Smooth muscle cell (in vitro differentiated cells): ENCODE measurements around the gene CX3CL1. TPM values are rescaled to one million over a fixed set of nuclear protein-coding genes. Genes with fewer than 3 reads are reported as not detected.
"Not testable (repeated sequence)": the region's sequence is repeated elsewhere in the genome, so short reads cannot be mapped to it uniquely, and the experiment has no call there.

Source experiments
- DNase-seq: peaks from one replicate; lab custom pipeline; 2025; ENCODE audit not compliant: unreplicated experiment; lab: John Stamatoyannopoulos, UW
- H2AFZ ChIP-seq: fragments of 200-600 bp; sonication (generic); 2 replicates; pipeline ENCODE4 v1.6.0; 2016; ENCODE audit warnings: antibody characterized with exemption, low read depth, mild to moderate bottlenecking
- H3F3A ChIP-seq: fragments of 200-600 bp; sonication (generic); 2 replicates; pipeline ENCODE4 v1.6.0; 2017; ENCODE audit warnings: antibody characterized with exemption, low read depth
- H3K27ac ChIP-seq: fragments of 200-600 bp; sonication (generic); 2 replicates; pipeline ENCODE4 v1.5.1; 2016; ENCODE audit warnings: low read depth, mild to moderate bottlenecking
- H3K27me3 ChIP-seq: fragments of 200-600 bp; sonication (generic); 2 replicates; pipeline ENCODE4 v1.6.1; 2016; ENCODE audit warnings: low read depth, mild to moderate bottlenecking
- H3K36me3 ChIP-seq: fragments of 200-600 bp; sonication (generic); 2 replicates; pipeline ENCODE4 v1.5.1; 2016; ENCODE audit warnings: low read depth
- H3K4me1 ChIP-seq: fragments of 200-600 bp; sonication (generic); 2 replicates; pipeline ENCODE4 v1.5.1; 2016; ENCODE audit warnings: low read depth
- H3K4me2 ChIP-seq: fragments of 200-600 bp; sonication (generic); 2 replicates; pipeline ENCODE4 v1.6.0; 2016; ENCODE audit warnings: mild to moderate bottlenecking
- H3K4me3 ChIP-seq: fragments of 200-600 bp; sonication (generic); 2 replicates; pipeline ENCODE4 v1.5.1; 2016; ENCODE audit warnings: mild to moderate bottlenecking
- H3K79me2 ChIP-seq: fragments of 200-600 bp; sonication (generic); 2 replicates; pipeline ENCODE4 v1.6.0; 2016; ENCODE audit warnings: low read depth, mild to moderate bottlenecking
- H3K9ac ChIP-seq: fragments of 200-600 bp; sonication (generic); 2 replicates; pipeline ENCODE4 v1.6.0; 2016; ENCODE audit warnings: low read depth
- H3K9me3 ChIP-seq: fragments of 200-600 bp; sonication (generic); replicated peaks from 2 replicates; pipeline ENCODE4 v1.5.1; 2016; ENCODE audit warnings: low read depth
- H4K20me1 ChIP-seq: fragments of 200-600 bp; sonication (generic); 2 replicates; pipeline ENCODE4 v1.6.0; 2016; ENCODE audit warnings: low read depth
- CTCF ChIP-seq: fragments of 200-600 bp; sonication (generic); IDR thresholded peaks from 2 replicates; pipeline ENCODE4 v1.5.1; 2017; ENCODE audit warnings: borderline replicate concordance, mild to moderate bottlenecking, antibody characterized with exemption; ENCODE audit not compliant: insufficient read depth, poor library complexity, severe bottlenecking
- WGBS: methylation state at CpG from one replicate; pipeline ENCODE4 v1.1.7; 2016; ENCODE audit warnings: low lambda C conversion rate; 5-methylcytosine and 5-hydroxymethylcytosine counted together
- polyA plus RNA-seq: library from polyadenylated mRNA; unstranded; fragments of >200 nt; fragmentation: Nextera tagmentation; extraction: Ambion mirVana; gene quantifications from 2 replicates; pipeline ENCODE4 v1.2.1, GENCODE V29; 2016
- total RNA-seq: library from RNA; depleted of rRNA; stranded (reverse); fragments of >200 nt; gene quantifications from 2 replicates; pipeline ENCODE4 v1.2.3, GENCODE V29; 2014

Gene CX3CL1
- total and polyA plus RNA-seq, 2 experiments from 2014 or later: 2.2 to 5.4 TPM

DNA sequence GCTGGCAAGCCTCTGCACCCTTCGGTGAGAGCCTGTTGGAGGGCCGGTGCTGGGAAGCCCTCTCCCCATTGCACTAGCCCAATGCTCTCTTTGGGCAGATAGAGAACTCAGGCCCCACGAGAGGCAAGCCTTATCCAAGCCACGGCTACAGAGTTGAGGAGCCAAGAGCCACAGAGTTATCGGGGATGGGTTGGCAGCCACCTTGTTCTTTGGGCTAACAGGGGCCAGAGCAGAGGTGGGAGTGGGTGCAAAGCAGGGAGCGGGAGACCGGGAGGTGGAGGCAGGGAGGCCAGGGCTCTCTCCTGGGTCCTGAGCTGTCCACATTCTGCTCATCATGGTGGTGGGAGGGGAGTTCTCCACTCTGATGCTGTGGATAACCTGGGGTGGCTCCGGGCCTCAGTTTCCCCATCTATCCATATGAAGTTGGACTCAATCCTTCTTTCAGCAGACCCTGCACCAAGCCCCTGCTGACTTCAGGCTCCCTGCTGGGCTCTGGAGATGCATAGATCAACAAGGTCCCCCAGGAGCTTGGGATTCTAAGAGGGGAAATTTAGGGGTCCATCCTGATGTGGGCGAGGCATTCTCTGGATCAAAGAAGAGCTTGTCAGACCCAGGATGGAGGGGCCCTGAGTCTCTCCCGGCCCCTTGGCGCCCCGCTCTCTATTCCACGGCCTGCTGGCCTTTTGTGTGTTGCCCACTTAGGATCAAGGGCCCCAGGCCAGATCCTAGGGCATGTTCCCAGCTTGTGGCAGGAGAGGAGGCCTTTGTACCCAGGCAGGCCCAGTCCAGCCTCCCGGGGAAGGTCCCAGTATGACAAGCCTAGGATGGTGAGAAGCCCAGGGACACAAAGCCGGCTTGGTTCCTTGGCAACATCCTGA, 557 bp upstream of the CX3CL1 start:
- no peaks in the 10 kb centered on the region for H3K27me3 ChIP-seq
- no peak overlapping the region for H2AFZ ChIP-seq
- WGBS: 82% methylated on average over 13 of the region's 15 CpGs
- H3K27ac ChIP-seq: peak overlapping the region; percentile 1
- no peak for TF ChIP-seq CTCF
- no peaks in the 10 kb centered on the region for H4K20me1 ChIP-seq
- no peaks in the 10 kb centered on the region for H3K9me3 ChIP-seq
- H3K79me2 ChIP-seq: no peaks in the 10 kb centered on the region
- peak overlapping the region; percentile 70 for H3K4me2 ChIP-seq
- no peak for DNase-seq
- H3K4me1 ChIP-seq: peaks cover 26% of the 10 kb centered on the region
- no peaks in the 10 kb centered on the region for H3K36me3 ChIP-seq
- H3K4me3 ChIP-seq: no peak overlapping the region
- no peaks in the 10 kb centered on the region for H3F3A ChIP-seq
- no peak overlapping the region for H3K9ac ChIP-seq

DNA sequence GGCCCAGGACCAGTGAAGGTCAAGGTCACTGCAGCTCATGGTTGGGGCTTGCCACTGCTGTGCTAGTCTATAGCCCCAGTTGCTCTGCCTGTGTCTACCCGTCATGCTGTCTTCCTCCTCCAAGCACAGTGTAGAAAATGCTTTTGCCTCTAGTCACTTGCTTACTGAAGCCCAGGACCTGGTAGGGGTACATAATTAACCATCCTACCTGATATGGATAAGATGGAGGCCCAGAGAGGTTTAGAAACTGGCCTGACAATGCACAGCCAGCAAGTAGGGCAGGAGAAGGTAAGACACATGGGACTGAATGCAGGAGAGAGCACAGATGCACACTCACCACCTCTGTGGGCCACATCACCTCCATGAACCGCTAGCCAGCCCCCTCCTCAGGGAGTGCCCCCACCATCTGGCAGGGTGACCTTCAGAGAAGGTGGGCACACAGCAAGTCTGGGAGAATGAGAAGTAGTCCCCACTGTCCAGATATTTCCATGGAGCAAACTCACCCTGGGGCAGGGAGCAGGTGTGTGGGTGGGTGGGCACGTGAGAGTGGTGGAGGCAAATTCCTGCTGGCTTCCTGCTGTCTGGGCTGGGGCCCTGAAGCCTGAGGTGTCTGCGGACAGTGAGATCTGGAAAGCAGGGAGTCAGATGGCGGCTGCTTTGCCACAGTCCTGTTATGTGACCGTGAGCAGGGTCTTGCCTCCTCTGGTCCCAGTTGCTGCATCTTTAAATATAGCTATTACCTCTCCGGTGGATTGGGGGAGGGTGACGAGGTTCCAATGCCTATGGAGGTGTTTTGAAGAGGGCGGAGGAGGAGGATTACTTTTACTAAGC, 1.0 kb downstream of the CX3CL1 start:
- no peaks in the 10 kb centered on the region for H3K79me2 ChIP-seq
- H4K20me1 ChIP-seq: no peaks in the 10 kb centered on the region
- peaks cover 35% of the 10 kb centered on the region for H3K4me1 ChIP-seq
- H3K4me2 ChIP-seq: peak overlapping the region; percentile 70
- peak overlapping the region; percentile 18 for H3K9ac ChIP-seq
- TF ChIP-seq CTCF: no peak
- no peaks in the 10 kb centered on the region for H3K27me3 ChIP-seq
- peaks cover 7% of the 10 kb centered on the region for H3F3A ChIP-seq
- H3K36me3 ChIP-seq: no peaks in the 10 kb centered on the region
- H3K27ac ChIP-seq: peak overlapping the region; percentile 59
- no peak for DNase-seq
- 49% methylated on average over 9 of the region's 9 CpGs for WGBS
- H3K4me3 ChIP-seq: peak overlapping the region; percentile 40
- no peaks in the 10 kb centered on the region for H3K9me3 ChIP-seq
- H2AFZ ChIP-seq: no peak overlapping the region

- Histone ChIP-seq H3F3A (peaks cover 12% of the 10 kb centered on the region), H3K9me3 (no peaks in the 10 kb centered on the region), H2AFZ (no peak overlapping the region), H4K20me1 (no peaks in the 10 kb centered on the region), H3K36me3 (no peaks in the 10 kb centered on the region), H3K4me1 (peaks cover 35% of the 10 kb centered on the region), H3K9ac (no peak overlapping the region), H3K4me2 (peak overlapping the region; percentile 70), H3K27ac (peak overlapping the region; percentile 59), H3K4me3 (no peak overlapping the region), H3K79me2 (no peaks in the 10 kb centered on the region), H3K27me3 (no peaks in the 10 kb centered on the region)
- no peak for TF ChIP-seq CTCF
- no peak for DNase-seq
- 42% methylated on average over 9 of the region's 9 CpGs for WGBS
Measured at GRCh38 chr16:57374067-57374534, 1.8 kb downstream of the CX3CL1 start.

DNA sequence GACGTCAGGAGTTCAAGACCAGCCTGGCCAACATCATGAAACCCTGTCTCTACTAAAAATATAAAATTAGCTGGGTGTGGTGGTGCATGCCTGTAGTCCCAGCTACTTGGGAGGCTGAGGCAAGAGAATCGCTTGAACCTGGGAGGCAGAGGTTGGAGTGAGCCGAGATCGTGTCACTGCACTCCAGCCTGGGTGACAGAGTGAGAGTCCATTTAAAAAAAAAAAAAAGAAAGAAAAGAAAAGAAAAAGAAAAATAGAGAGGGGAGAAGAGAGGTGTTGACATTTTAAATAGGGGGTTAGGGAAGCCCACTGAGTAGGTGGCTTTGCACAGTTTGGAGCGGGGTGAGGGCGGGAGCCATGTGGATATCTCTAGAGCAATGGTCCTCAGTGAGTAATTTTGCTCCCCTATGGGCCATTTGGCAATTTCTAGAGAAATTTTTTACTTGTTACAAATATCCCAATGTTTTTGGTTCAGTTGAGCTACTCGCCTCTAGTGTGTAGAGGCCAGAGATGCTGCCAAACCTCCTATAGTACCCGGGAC, 2.7 kb downstream of the CX3CL1 start:
- not testable (repeated sequence) for DNase-seq, H3K36me3 ChIP-seq, H3K9ac ChIP-seq, H3K79me2 ChIP-seq, H3K27me3 ChIP-seq, H3K4me3 ChIP-seq, H2AFZ ChIP-seq, H3K27ac ChIP-seq, H4K20me1 ChIP-seq, H3K4me2 ChIP-seq, H3K9me3 ChIP-seq
- H3K4me1 ChIP-seq: peaks cover 35% of the 10 kb centered on the region
- WGBS: 93% methylated on average over 8 of the region's 8 CpGs
- peaks cover 12% of the 10 kb centered on the region for H3F3A ChIP-seq
